ENCODE data around the gene MAPK10.
"Not testable (repeated sequence)": the region's sequence is repeated elsewhere in the genome, so short reads cannot be mapped to it uniquely, and the experiment has no call there.

MAPK10 gene

GRCh38 chr4:86021671-86022070 is 338.2 kb downstream of the MAPK10 start:
- DNase-seq = not testable (repeated sequence)

- DNase-seq = no peak
These were observed 339.9 kb downstream of the MAPK10 start for GRCh38 chr4:86019906-86020305.

- no peak for DNase-seq
These were observed 340.5 kb downstream of the MAPK10 start for GRCh38 chr4:86019362-86019761.

- no peak for DNase-seq
These were observed 344.2 kb downstream of the MAPK10 start for GRCh38 chr4:86015412-86016350.

GRCh38 chr4:86014599-86014998 is 345.3 kb downstream of the MAPK10 start:
- no peak for DNase-seq

- DNase-seq = no peak
These were observed 346.2 kb downstream of the MAPK10 start for GRCh38 chr4:86013621-86014020.

- DNase-seq = no peak
These were observed 348.7 kb downstream of the MAPK10 start for GRCh38 chr4:86011117-86011516.

GRCh38 chr4:86007042-86007441 is 352.8 kb downstream of the MAPK10 start:
- DNase-seq = no peak

- DNase-seq = no peak
These were observed 353.8 kb downstream of the MAPK10 start for GRCh38 chr4:86006057-86006456.

- DNase-seq = no peak
These were observed 355.8 kb downstream of the MAPK10 start for GRCh38 chr4:86004030-86004429.

- no peak for DNase-seq
These were observed 358.3 kb downstream of the MAPK10 start for GRCh38 chr4:86001591-86001990.

- DNase-seq = no peak
These were observed 364.5 kb downstream of the MAPK10 start for GRCh38 chr4:85995361-85995760.

GRCh38 chr4:85994576-85994975 is 365.3 kb downstream of the MAPK10 start:
- DNase-seq = no peak

GRCh38 chr4:85993641-85994040 is 366.2 kb downstream of the MAPK10 start:
- no peak for DNase-seq

- DNase-seq = no peak
These were observed 373.6 kb downstream of the MAPK10 start for GRCh38 chr4:85986266-85986665.

GRCh38 chr4:85979276-85979675 is 380.6 kb downstream of the MAPK10 start:
- DNase-seq = no peak

- DNase-seq = no peak
These were observed 389.3 kb downstream of the MAPK10 start for GRCh38 chr4:85970535-85970934.

- DNase-seq = no peak
These were observed 390.7 kb downstream of the MAPK10 start for GRCh38 chr4:85968945-85969819.

- DNase-seq = no peak
These were observed 392.0 kb downstream of the MAPK10 start for GRCh38 chr4:85967872-85968271.

GRCh38 chr4:85966373-85966772 is 393.5 kb downstream of the MAPK10 start:
- no peak for DNase-seq

GRCh38 chr4:85965529-85965928 is 394.3 kb downstream of the MAPK10 start:
- DNase-seq = no peak

- not testable (repeated sequence) for DNase-seq
These were observed 394.8 kb downstream of the MAPK10 start for GRCh38 chr4:85965017-85965416.

GRCh38 chr4:85964298-85964697 is 395.6 kb downstream of the MAPK10 start:
- DNase-seq = no peak

- no peak for DNase-seq
These were observed 396.6 kb downstream of the MAPK10 start for GRCh38 chr4:85963231-85963630.
